Natural killer cell (primary cell): ENCODE results near the gene ARID3B. TPM values are rescaled to one million over a fixed set of nuclear protein-coding genes. Genes with fewer than 3 reads are reported as not detected.

Experiments
- ATAC-seq, 3 donors: fragments of 150-1000 bp in 2 of 3; fragments of 200-7000 bp in 1 of 3; cut with Tn5 transposase; 1 replicate in 1 of 3; 2 replicates in 2 of 3; pipeline ENCODE4 v1.10.0; 2021; ENCODE audit warnings: mild to moderate bottlenecking in 2 of 3, moderate library complexity in 2 of 3
- DNase-seq, 2 donors: peaks; one replicate each; pipeline versions ENCODE4 v3.0.0 to v3.0.0-alpha.2; 2013 to 2021; ENCODE audit warnings: mixed read lengths in 1 of 2
- H3K27ac ChIP-seq: one replicate; pipeline ENCODE4 v1.5.1; 2013; ENCODE audit warnings: mild to moderate bottlenecking, low read length
- H3K27me3 ChIP-seq: one replicate; pipeline ENCODE4 v1.6.1; 2013; ENCODE audit warnings: low read length; ENCODE audit not compliant: control insufficient read depth, insufficient read depth
- H3K36me3 ChIP-seq: one replicate; pipeline ENCODE4 v1.6.1; 2013; ENCODE audit warnings: low read length; ENCODE audit not compliant: control insufficient read depth, insufficient read depth
- H3K4me1 ChIP-seq: one replicate; pipeline ENCODE4 v1.6.1; 2013; ENCODE audit warnings: low read length; ENCODE audit not compliant: control insufficient read depth, insufficient read depth
- H3K4me3 ChIP-seq: one replicate; pipeline ENCODE4 v1.5.1; 2013; ENCODE audit warnings: low read length
- H3K9me3 ChIP-seq: one replicate; pipeline ENCODE4 v1.6.1; 2013; ENCODE audit warnings: low read length; ENCODE audit not compliant: control insufficient read depth, insufficient read depth
- H3K27ac Mint-ChIP-seq, 2 donors: one replicate each; pipeline ENCODE4 v1.8.0; 2022; ENCODE audit warnings: mild to moderate bottlenecking in 2 of 2, mixed read lengths in 2 of 2, moderate library complexity in 1 of 2
- H3K27me3 Mint-ChIP-seq, 2 donors: one replicate each; pipeline ENCODE4 v1.8.0; 2022; ENCODE audit warnings: low read depth in 2 of 2, mixed read lengths in 2 of 2
- H3K36me3 Mint-ChIP-seq: one replicate; pipeline ENCODE4 v1.8.0; 2022; ENCODE audit warnings: mixed read lengths
- H3K4me1 Mint-ChIP-seq, 2 donors: one replicate each; pipeline ENCODE4 v1.8.0; 2022; ENCODE audit warnings: mixed read lengths in 2 of 2
- H3K4me3 Mint-ChIP-seq: one replicate; pipeline ENCODE4 v1.8.0; 2022; ENCODE audit warnings: mild to moderate bottlenecking, moderate library complexity, mixed read lengths
- H3K9me3 Mint-ChIP-seq, 2 donors: one replicate each; pipeline ENCODE4 v1.8.0; 2022; ENCODE audit warnings: mixed read lengths in 2 of 2
- CTCF ChIP-seq: fragments of 200-600 bp; IDR thresholded peaks from one replicate; pipeline ENCODE4 v1.8.0; 2022; ENCODE audit warnings: antibody characterized with exemption
- WGBS: methylation state at CpG from one replicate; pipeline ENCODE4 v1.1.7; 2013; ENCODE audit warnings: missing lambda C conversion rate; ENCODE audit not compliant: insufficient coverage; 5-methylcytosine and 5-hydroxymethylcytosine counted together
- intact Hi-C: fragments of 100-400 bp; cut with micrococcal nuclease; formaldehyde crosslinking; loops from one replicate; pipeline ENCODE4 v1.14.2; 2022
- total RNA-seq, 4 donors: library from RNA; stranded (reverse); fragments of 120-200 nt in 1 of 4; gene quantifications; one replicate each; pipeline versions ENCODE4 v1.2.3 to v1.2.4, GENCODE V29; 2013 to 2022

ARID3B gene
- total RNA-seq, 3 donors from 2014 or later (not counting 1 experiment from before 2014, with no cell fraction given): 56.4 to 59.2 (median 58.3) TPM

GRCh38 chr15:74545086-74545485 lies 4.1 kb downstream of the ARID3B start:
- H3K27ac Mint-ChIP-seq: peak overlapping the region; percentile 82 to 88
- DNase-seq (no peak), ATAC-seq (no peak)
- H3K4me1 Mint-ChIP-seq: peaks cover 75 to 79% of the 10 kb centered on the region in 2 donors
- Histone ChIP-seq H3K9me3 (no peaks in the 10 kb centered on the region), H3K4me1 (peaks cover 39% of the 10 kb centered on the region), H3K4me3 (no peak overlapping the region), H3K27ac (no peak overlapping the region), H3K27me3 (no peaks in the 10 kb centered on the region), H3K36me3 (peaks cover 22% of the 10 kb centered on the region)
- no peaks in the 10 kb centered on the region for H3K9me3 Mint-ChIP-seq
- H3K36me3 Mint-ChIP-seq: no peaks in the 10 kb centered on the region
- H3K27me3 Mint-ChIP-seq: no peaks in the 10 kb centered on the region
- TF ChIP-seq CTCF: no peak
- intact Hi-C loops: no loop called here
- H3K4me3 Mint-ChIP-seq: peak overlapping the region; percentile 75

- Mint-ChIP-seq H3K27me3 (no peaks in the 10 kb centered on the region), H3K36me3 (no peaks in the 10 kb centered on the region), H3K27ac (peak overlapping the region; percentile 82 to 88), H3K9me3 (no peaks in the 10 kb centered on the region), H3K4me1 (peaks cover 73 to 77% of the 10 kb centered on the region in 2 donors), H3K4me3 (peak overlapping the region; percentile 75)
- Histone ChIP-seq H3K4me1 (peaks cover 35% of the 10 kb centered on the region), H3K36me3 (peaks cover 29% of the 10 kb centered on the region), H3K4me3 (no peak overlapping the region), H3K27ac (peak overlapping the region; percentile 47), H3K9me3 (no peaks in the 10 kb centered on the region), H3K27me3 (no peaks in the 10 kb centered on the region)
- no peak for TF ChIP-seq CTCF
- peak; percentile 50 to 74 (median 64) for ATAC-seq
- 3% methylated on average over 23 of the region's 23 CpGs for WGBS
- peak; percentile 68 to 93 for DNase-seq
- intact Hi-C loops: no loop called here
Measured at GRCh38 chr15:74545776-74546656, 5.0 kb downstream of the ARID3B start.

GRCh38 chr15:74547616-74548015 lies 6.6 kb downstream of the ARID3B start:
- H3K27ac ChIP-seq: no peak overlapping the region
- DNase-seq (no peak), ATAC-seq (no peak)
- H3K4me1 ChIP-seq: peaks cover 29% of the 10 kb centered on the region
- Mint-ChIP-seq H3K4me3 (peak overlapping the region; percentile 21), H3K27me3 (no peaks in the 10 kb centered on the region), H3K4me1 (peaks cover 73 to 74% of the 10 kb centered on the region in 2 donors), H3K9me3 (no peaks in the 10 kb centered on the region), H3K27ac (peak overlapping the region in 1 of 2 donors; percentile 69), H3K36me3 (no peaks in the 10 kb centered on the region)
- WGBS: 98% methylated on average over 2 of the region's 3 CpGs
- no peaks in the 10 kb centered on the region for H3K27me3 ChIP-seq
- H3K9me3 ChIP-seq: no peaks in the 10 kb centered on the region
- intact Hi-C loops: no loop called here
- no peak for TF ChIP-seq CTCF
- peaks cover 33% of the 10 kb centered on the region for H3K36me3 ChIP-seq
- no peak overlapping the region for H3K4me3 ChIP-seq
